Measurements from ENCODE around the gene TEX14. TPM values are rescaled to one million over a fixed set of nuclear protein-coding genes. Genes with fewer than 3 reads are reported as not detected.

The TEX14 gene
- total RNA-seq, 1 donor from 2014 or later, result 0.52 TPM

Other genes with a start within 250 kb of the TEX14 start
- 1.2 TPM in 2 replicates for gene HSF5, start 203.6 kb downstream of the TEX14 start, total RNA-seq
- 57.3 and 59.7 TPM in 2 replicates for gene MTMR4, start 177.4 kb downstream of the TEX14 start, total RNA-seq
- gene RAD51C, start 557 bp upstream of the TEX14 start, total RNA-seq, result 59.2 and 63.1 TPM in 2 replicates
- gene PPM1E, start 63.8 kb upstream of the TEX14 start, total RNA-seq, result 0.02 and 0.05 TPM in 2 replicates

Measured in T-helper 2 cell treated with Interferon-gamma antibody and Interleukin-4, amounts not matched to agents 100 ng/mL and 5 ng/mL, for 36 hours (primary cell).